Measurements from ENCODE around the gene NF2.

The NF2 gene

GRCh38 chr22:29683536-29683935 is 80.1 kb downstream of the NF2 start:
- H3K79me2 ChIP-seq (ENCODE audit: control insufficient read depth, low read length) = no peaks in the 10 kb centered on the region
- no peak overlapping the region for H3K27ac ChIP-seq (ENCODE audit: low read depth, low read length)
- no peaks in the 10 kb centered on the region for H3F3A ChIP-seq (ENCODE audit: control insufficient read depth, insufficient read depth)
- H3K4me2 ChIP-seq (ENCODE audit: low read length) = no peak overlapping the region
- no peaks in the 10 kb centered on the region for H4K20me1 ChIP-seq (ENCODE audit: control insufficient read depth, insufficient read depth, low read depth, low read length)
- H3K4me3 ChIP-seq (ENCODE audit: low read length) = no peak overlapping the region
- no peaks in the 10 kb centered on the region for H3K9me3 ChIP-seq (ENCODE audit: control insufficient read depth, insufficient read depth, low read length)
- TF ChIP-seq CTCF (IDR thresholded peaks at IDR 0.05; ENCODE audit: low read depth, low read length, poor library complexity, severe bottlenecking) (no peak), EZH2phosphoT487 (IDR thresholded peaks at IDR 0.05; ENCODE audit: borderline replicate concordance, low read length) (no peak)
- no peaks in the 10 kb centered on the region for H3K4me1 ChIP-seq (ENCODE audit: control insufficient read depth, low read length)
- H3K36me3 ChIP-seq (ENCODE audit: control insufficient read depth, low read length) = peaks cover 45% of the 10 kb centered on the region
- no peaks in the 10 kb centered on the region for H3K27me3 ChIP-seq (ENCODE audit: control insufficient read depth, low read length)
- no peaks in the 10 kb centered on the region for H3K9me2 ChIP-seq (replicated peaks; ENCODE audit: control insufficient read depth, low read length)

GRCh38 chr22:29684244-29684643 is 80.8 kb downstream of the NF2 start:
- no peaks in the 10 kb centered on the region for H3K9me2 ChIP-seq (replicated peaks; ENCODE audit: control insufficient read depth, low read length)
- TF ChIP-seq CTCF (IDR thresholded peaks at IDR 0.05; ENCODE audit: low read depth, low read length, poor library complexity, severe bottlenecking) (no peak), EZH2phosphoT487 (IDR thresholded peaks at IDR 0.05; ENCODE audit: borderline replicate concordance, low read length) (no peak)
- no peaks in the 10 kb centered on the region for H3K4me1 ChIP-seq (ENCODE audit: control insufficient read depth, low read length)
- no peaks in the 10 kb centered on the region for H3F3A ChIP-seq (ENCODE audit: control insufficient read depth, insufficient read depth)
- no peak overlapping the region for H3K4me2 ChIP-seq (ENCODE audit: low read length)
- no peak overlapping the region for H3K4me3 ChIP-seq (ENCODE audit: low read length)
- H3K27ac ChIP-seq (ENCODE audit: low read depth, low read length) = no peak overlapping the region
- H3K79me2 ChIP-seq (ENCODE audit: control insufficient read depth, low read length) = no peaks in the 10 kb centered on the region
- H3K9me3 ChIP-seq (ENCODE audit: control insufficient read depth, insufficient read depth, low read length) = no peaks in the 10 kb centered on the region
- H3K27me3 ChIP-seq (ENCODE audit: control insufficient read depth, low read length) = no peaks in the 10 kb centered on the region
- no peaks in the 10 kb centered on the region for H4K20me1 ChIP-seq (ENCODE audit: control insufficient read depth, insufficient read depth, low read depth, low read length)
- H3K36me3 ChIP-seq (ENCODE audit: control insufficient read depth, low read length) = peaks cover 38% of the 10 kb centered on the region

GRCh38 chr22:29689206-29689879 is 85.9 kb downstream of the NF2 start:
- Histone ChIP-seq H3K79me2 (ENCODE audit: control insufficient read depth, low read length) (no peaks in the 10 kb centered on the region), H3K9me3 (ENCODE audit: control insufficient read depth, insufficient read depth, low read length) (no peaks in the 10 kb centered on the region), H3K27ac (ENCODE audit: low read depth, low read length) (no peak overlapping the region), H4K20me1 (ENCODE audit: control insufficient read depth, insufficient read depth, low read depth, low read length) (no peaks in the 10 kb centered on the region), H3F3A (ENCODE audit: control insufficient read depth, insufficient read depth) (no peaks in the 10 kb centered on the region), H3K27me3 (ENCODE audit: control insufficient read depth, low read length) (no peaks in the 10 kb centered on the region), H3K4me2 (ENCODE audit: low read length) (no peak overlapping the region), H3K4me1 (ENCODE audit: control insufficient read depth, low read length) (no peaks in the 10 kb centered on the region), H3K4me3 (ENCODE audit: low read length) (no peak overlapping the region), H3K36me3 (ENCODE audit: control insufficient read depth, low read length) (peaks cover 5% of the 10 kb centered on the region; the same call in 1 of the 2 replicates), H3K9me2 (replicated peaks; ENCODE audit: control insufficient read depth, low read length) (no peaks in the 10 kb centered on the region)
- no peak for TF ChIP-seq CTCF (IDR thresholded peaks at IDR 0.05; ENCODE audit: low read depth, low read length, poor library complexity, severe bottlenecking)
- TF ChIP-seq EZH2phosphoT487 (IDR thresholded peaks at IDR 0.05; ENCODE audit: borderline replicate concordance, low read length) = no peak
